NB4 (cell line): ENCODE measurements around the gene TBX10.

Experiments
- POLR2A ChIP-seq: IDR thresholded peaks from 2 replicates; pipeline ENCODE4 v1.6.1; 2011; ENCODE audit warnings: mild to moderate bottlenecking; ENCODE audit not compliant: insufficient read length; ENCODE audit errors: extremely low read depth
- TF ChIP-seq, protein P1 (sequence below): IDR thresholded peaks from one replicate; pipeline ENCODE4 v1.5.1; 2012; ENCODE audit warnings: low read depth, low read length

DNA sequence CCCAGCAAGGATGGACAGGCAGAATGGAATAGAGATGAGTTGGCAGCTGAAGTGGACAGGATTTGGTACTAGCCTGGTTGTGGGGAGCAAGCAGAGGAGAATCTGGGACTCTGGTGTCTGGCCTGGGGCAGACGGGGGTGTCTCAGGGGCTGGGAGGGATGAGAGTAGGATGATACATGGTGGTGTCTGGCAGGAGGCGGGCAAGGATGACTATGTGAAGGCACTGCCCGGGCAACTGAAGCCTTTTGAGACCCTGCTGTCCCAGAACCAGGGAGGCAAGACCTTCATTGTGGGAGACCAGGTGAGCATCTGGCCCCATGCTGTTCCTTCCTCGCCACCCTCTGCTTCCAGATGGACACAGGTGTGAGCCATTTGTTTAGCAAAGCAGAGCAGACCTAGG lies 53.7 kb downstream of the TBX10 start:
- no peak for TF ChIP-seq POLR2A
- TF ChIP-seq, protein P1, sequence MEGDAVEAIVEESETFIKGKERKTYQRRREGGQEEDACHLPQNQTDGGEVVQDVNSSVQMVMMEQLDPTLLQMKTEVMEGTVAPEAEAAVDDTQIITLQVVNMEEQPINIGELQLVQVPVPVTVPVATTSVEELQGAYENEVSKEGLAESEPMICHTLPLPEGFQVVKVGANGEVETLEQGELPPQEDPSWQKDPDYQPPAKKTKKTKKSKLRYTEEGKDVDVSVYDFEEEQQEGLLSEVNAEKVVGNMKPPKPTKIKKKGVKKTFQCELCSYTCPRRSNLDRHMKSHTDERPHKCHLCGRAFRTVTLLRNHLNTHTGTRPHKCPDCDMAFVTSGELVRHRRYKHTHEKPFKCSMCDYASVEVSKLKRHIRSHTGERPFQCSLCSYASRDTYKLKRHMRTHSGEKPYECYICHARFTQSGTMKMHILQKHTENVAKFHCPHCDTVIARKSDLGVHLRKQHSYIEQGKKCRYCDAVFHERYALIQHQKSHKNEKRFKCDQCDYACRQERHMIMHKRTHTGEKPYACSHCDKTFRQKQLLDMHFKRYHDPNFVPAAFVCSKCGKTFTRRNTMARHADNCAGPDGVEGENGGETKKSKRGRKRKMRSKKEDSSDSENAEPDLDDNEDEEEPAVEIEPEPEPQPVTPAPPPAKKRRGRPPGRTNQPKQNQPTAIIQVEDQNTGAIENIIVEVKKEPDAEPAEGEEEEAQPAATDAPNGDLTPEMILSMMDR: no peak
